ENCODE measurements around the gene MARK4. TPM values are rescaled to one million over a fixed set of nuclear protein-coding genes. Genes with fewer than 3 reads are reported as not detected.
"Not testable (repeated sequence)": the region's sequence is repeated elsewhere in the genome, so short reads cannot be mapped to it uniquely, and the experiment has no call there.

The MARK4 gene
- polyA plus RNA-seq, 1 donor: 17.6 TPM

DNA sequence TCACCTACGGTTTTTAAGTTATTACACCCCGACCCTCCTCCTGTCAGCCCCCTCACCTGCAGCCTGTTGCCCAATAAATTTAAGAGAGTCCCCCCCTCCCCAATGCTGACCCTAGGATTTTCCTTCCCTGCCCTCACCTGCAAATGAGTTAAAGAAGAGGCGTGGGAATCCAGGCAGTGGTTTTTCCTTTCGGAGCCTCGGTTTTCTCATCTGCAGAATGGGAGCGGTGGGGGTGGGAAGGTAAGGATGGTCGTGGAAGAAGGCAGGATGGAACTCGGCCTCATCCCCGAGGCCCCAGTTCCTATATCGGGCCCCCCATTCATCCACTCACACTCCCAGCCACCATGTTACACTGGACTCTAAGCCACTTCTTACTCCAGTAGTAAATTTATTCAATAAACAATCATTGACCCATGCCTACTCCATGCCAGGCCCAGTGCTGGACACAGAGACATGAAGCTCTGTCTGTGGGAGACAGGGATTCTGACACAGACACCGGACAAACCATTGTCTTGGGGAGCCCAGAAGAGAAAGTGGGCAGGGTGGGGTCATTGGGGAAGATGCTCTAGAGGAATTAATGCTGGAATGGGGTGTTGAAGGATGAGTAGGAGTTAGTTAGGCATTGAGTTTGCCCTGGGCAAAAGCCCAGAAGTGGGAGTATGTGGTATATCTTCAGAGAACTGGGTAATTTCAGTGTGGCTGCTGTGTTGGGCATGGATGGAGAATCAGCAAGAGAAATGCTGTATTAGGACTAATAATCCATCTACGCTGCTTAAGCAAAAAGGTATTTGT, 52.4 kb downstream of the MARK4 start:
- Histone ChIP-seq H3K27me3 (ENCODE audit: control insufficient read depth, insufficient read depth, low read length) (peaks cover 4% of the 10 kb centered on the region), H3K27ac (ENCODE audit: low read length) (no peak overlapping the region), H3K4me1 (ENCODE audit: control insufficient read depth, insufficient read depth, low read length) (no peaks in the 10 kb centered on the region), H3K36me3 (ENCODE audit: control insufficient read depth, insufficient read depth, low read length) (peaks cover 4% of the 10 kb centered on the region), H3K4me3 (ENCODE audit: low read length) (no peak overlapping the region), H3K9me3 (ENCODE audit: control insufficient read depth, low read depth, low read length) (peaks cover 9% of the 10 kb centered on the region)
- DNase-seq: no peak
- 100% methylated on average over 1 of the region's 12 CpGs for WGBS (ENCODE audit: insufficient coverage, low lambda C conversion rate)

DNA sequence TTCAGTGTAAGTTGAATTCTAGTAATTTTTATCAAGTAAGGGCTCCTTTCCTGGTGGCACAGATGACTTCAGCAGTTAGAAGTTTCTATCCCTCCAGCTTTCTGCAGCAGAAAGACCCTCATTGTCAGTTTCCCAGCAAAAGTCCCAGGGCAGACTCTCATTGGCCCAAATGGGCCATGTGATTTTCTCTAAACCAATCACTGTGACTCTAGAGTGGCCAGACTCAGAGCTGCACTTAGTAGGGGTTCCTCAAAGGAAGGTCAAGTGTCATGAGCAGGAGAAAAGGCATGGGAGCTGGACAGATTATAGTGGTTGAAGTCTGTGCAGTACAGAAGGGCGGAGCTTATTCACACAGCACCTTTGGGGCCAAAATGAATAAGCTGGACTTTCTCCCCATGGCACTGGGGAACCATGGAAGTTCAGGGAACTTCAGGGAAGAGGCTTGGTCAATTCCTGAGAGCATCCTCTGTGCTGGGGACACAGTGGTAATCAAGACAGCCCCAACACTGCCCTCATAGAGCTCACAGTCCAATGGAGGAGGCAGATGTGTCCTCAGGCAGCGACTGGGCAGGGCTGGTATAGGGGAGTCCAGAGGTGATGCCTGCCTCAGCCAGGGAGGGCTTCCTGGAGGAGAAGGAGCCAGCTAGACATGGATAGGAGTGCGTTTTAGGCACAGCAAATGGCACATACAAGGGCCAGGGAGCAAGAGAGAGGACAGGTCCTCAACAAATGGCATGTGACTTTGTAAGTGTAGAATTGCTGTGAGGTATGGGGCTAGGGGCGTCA, 53.3 kb downstream of the MARK4 start:
- DNase-seq: no peak
- no peak overlapping the region for H3K4me3 ChIP-seq (ENCODE audit: low read length)
- no peaks in the 10 kb centered on the region for H3K4me1 ChIP-seq (ENCODE audit: control insufficient read depth, insufficient read depth, low read length)
- WGBS (ENCODE audit: insufficient coverage, low lambda C conversion rate): no CpG with 5 or more reads among the region's 4 CpGs
- H3K36me3 ChIP-seq (ENCODE audit: control insufficient read depth, insufficient read depth, low read length): peaks cover 4% of the 10 kb centered on the region
- peaks cover 9% of the 10 kb centered on the region for H3K9me3 ChIP-seq (ENCODE audit: control insufficient read depth, low read depth, low read length)
- H3K27ac ChIP-seq (ENCODE audit: low read length): no peak overlapping the region
- peaks cover 4% of the 10 kb centered on the region for H3K27me3 ChIP-seq (ENCODE audit: control insufficient read depth, insufficient read depth, low read length)

DNA sequence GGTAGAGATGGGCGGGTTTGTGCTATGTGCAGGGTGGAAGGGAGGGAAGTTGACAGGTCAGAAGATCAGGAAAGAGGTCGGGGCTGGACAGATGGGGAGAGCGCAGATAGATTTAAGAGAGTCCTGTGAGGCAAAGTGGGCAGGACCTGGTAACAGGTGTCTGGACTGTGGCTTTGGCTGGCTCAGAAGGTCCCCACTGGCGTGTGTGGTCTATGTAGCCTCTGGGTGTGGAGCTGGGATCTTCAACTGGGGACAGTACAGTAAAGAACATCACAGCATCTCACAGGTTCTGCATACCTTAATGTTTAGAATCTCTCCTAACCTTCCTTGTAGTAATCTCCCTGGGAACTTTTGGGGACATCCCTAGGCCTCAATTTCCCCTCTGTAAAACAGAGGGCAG, 53.9 kb downstream of the MARK4 start:
- no peak for DNase-seq
- Histone ChIP-seq H3K4me1 (ENCODE audit: control insufficient read depth, insufficient read depth, low read length) (no peaks in the 10 kb centered on the region), H3K27ac (ENCODE audit: low read length) (no peak overlapping the region), H3K9me3 (ENCODE audit: control insufficient read depth, low read depth, low read length) (peaks cover 9% of the 10 kb centered on the region), H3K36me3 (ENCODE audit: control insufficient read depth, insufficient read depth, low read length) (peaks cover 4% of the 10 kb centered on the region), H3K27me3 (ENCODE audit: control insufficient read depth, insufficient read depth, low read length) (peaks cover 4% of the 10 kb centered on the region), H3K4me3 (ENCODE audit: low read length) (no peak overlapping the region)
- no CpG with 5 or more reads among the region's 4 CpGs for WGBS (ENCODE audit: insufficient coverage, low lambda C conversion rate)

DNA sequence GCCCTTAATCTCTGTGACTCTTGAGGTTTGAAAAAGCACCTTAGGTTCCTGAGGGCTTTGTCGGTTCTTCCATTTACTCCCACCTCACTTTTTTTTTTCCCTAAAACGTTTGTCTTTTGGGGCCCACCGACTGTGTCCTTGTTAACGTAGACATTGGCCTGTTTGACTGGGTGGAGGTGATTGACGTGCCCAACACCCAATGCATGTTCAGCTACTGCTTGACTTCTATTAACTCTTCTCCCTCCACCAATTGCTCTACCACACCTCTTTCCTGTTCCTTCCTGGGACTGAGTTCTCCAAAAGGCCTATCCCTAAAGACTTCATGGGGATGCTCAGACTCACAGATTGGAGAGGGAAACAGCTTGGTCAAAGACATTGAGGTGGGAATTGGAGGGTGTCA, 54.4 kb downstream of the MARK4 start:
- Histone ChIP-seq H3K36me3 (ENCODE audit: control insufficient read depth, insufficient read depth, low read length) (peaks cover 2% of the 10 kb centered on the region), H3K4me3 (ENCODE audit: low read length) (no peak overlapping the region), H3K27ac (ENCODE audit: low read length) (no peak overlapping the region), H3K9me3 (ENCODE audit: control insufficient read depth, low read depth, low read length) (peaks cover 9% of the 10 kb centered on the region), H3K27me3 (ENCODE audit: control insufficient read depth, insufficient read depth, low read length) (peaks cover 4% of the 10 kb centered on the region), H3K4me1 (ENCODE audit: control insufficient read depth, insufficient read depth, low read length) (no peaks in the 10 kb centered on the region)
- DNase-seq: no peak
- WGBS (ENCODE audit: insufficient coverage, low lambda C conversion rate): no CpG with 5 or more reads among the region's 5 CpGs

DNA sequence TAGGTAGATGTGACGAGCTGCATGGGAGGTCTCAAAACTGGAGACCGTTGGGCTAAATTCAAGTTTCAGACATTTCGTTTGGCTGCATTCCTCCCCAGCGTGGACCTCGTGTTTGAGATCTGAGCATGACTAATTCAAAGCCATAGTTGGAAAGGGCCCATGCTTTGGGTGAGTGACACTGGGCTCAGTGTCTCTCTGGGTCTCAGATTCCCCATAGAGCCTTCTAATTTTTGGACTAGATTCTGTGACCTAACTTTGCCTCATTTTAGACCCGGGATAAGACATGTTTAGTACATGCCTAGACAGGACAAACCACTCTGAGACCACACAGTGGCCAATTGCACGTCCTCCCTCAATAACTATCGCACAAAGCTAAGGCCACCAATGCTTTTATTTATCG, 55.0 kb downstream of the MARK4 start:
- peaks cover 4% of the 10 kb centered on the region for H3K27me3 ChIP-seq (ENCODE audit: control insufficient read depth, insufficient read depth, low read length)
- H3K36me3 ChIP-seq (ENCODE audit: control insufficient read depth, insufficient read depth, low read length): no peaks in the 10 kb centered on the region
- no CpG with 5 or more reads among the region's 9 CpGs for WGBS (ENCODE audit: insufficient coverage, low lambda C conversion rate)
- no peak for DNase-seq
- peaks cover 9% of the 10 kb centered on the region for H3K9me3 ChIP-seq (ENCODE audit: control insufficient read depth, low read depth, low read length)
- no peak overlapping the region for H3K27ac ChIP-seq (ENCODE audit: low read length)
- no peak overlapping the region for H3K4me3 ChIP-seq (ENCODE audit: low read length)
- H3K4me1 ChIP-seq (ENCODE audit: control insufficient read depth, insufficient read depth, low read length): no peaks in the 10 kb centered on the region

DNA sequence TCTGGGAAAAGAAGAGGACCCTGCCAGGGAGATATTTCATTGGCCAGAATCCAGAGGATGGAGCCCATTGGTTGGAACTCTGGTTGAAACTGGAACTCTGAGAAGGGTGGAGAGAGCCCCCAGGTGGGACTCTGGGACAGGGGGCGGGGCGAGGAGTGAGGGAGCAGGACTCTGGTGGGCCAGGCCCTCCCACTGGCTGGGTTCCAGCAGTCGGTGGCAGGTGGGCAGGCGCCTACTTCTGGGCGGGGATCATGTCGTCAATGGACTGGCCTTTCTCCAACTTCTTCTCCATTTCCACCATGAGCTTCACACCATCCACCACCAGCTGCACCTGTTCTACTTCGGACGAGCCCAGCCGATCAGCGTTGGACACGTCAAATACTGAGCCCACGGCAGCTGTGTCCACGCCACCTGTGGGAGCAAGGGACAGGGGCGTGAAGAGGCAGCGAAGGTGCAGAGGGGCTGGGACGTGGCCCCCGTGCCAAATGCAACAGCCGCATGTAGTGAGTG, 55.5 kb downstream of the MARK4 start:
- Histone ChIP-seq H3K4me1 (ENCODE audit: control insufficient read depth, insufficient read depth, low read length) (no peaks in the 10 kb centered on the region), H3K4me3 (ENCODE audit: low read length) (no peak overlapping the region), H3K36me3 (ENCODE audit: control insufficient read depth, insufficient read depth, low read length) (no peaks in the 10 kb centered on the region), H3K27ac (ENCODE audit: low read length) (no peak overlapping the region), H3K9me3 (ENCODE audit: control insufficient read depth, low read depth, low read length) (peaks cover 9% of the 10 kb centered on the region), H3K27me3 (ENCODE audit: control insufficient read depth, insufficient read depth, low read length) (peaks cover 4% of the 10 kb centered on the region)
- no CpG with 5 or more reads among the region's 18 CpGs for WGBS (ENCODE audit: insufficient coverage, low lambda C conversion rate)
- DNase-seq: no peak

DNA sequence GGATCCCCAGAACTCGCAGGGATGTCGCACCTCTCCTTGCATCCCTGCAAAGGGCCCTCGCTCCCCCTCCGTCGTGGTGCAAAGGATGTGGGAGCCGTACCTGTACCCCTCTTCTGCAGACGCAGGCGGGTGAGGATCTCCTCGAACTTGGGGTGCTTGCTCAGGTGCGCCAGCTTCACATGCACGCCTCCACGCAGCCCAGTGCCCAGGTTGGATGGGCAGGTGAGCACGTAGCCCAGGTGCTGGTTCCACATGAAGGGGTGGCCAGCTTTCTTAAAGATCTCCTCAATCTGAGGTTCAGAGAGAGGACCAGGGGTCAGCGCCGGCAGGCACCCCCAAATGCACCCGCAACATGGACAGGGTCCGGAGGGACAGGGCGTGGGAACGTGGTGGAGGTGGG, 56.3 kb downstream of the MARK4 start:
- H3K27ac ChIP-seq (ENCODE audit: low read length): no peak overlapping the region
- no CpG with 5 or more reads among the region's 19 CpGs for WGBS (ENCODE audit: insufficient coverage, low lambda C conversion rate)
- H3K4me1 ChIP-seq (ENCODE audit: control insufficient read depth, insufficient read depth, low read length): no peaks in the 10 kb centered on the region
- H3K36me3 ChIP-seq (ENCODE audit: control insufficient read depth, insufficient read depth, low read length): no peaks in the 10 kb centered on the region
- no peak for DNase-seq
- peaks cover 9% of the 10 kb centered on the region for H3K9me3 ChIP-seq (ENCODE audit: control insufficient read depth, low read depth, low read length)
- peaks cover 4% of the 10 kb centered on the region for H3K27me3 ChIP-seq (ENCODE audit: control insufficient read depth, insufficient read depth, low read length)
- no peak overlapping the region for H3K4me3 ChIP-seq (ENCODE audit: low read length)

DNA sequence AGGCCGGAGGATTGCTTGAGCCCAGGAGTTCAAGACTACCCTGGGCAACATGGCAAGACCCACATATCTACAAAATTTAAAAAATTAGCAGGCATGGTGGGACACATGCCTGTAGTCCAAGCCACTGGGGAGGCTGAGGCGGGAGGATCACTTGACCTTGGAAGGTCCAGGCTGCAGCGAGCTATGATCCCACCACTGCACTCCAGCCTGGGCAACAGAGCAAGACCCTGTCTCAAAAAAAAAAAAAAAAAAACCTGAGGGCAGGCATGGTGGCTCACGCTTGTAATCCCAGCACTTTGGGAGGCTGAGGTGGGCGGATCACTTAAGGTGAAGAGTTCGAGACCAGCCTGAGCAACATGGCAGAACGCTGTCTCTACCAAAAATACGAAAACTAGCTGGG, 58.3 kb downstream of the MARK4 start:
- DNase-seq; H3K27ac ChIP-seq (ENCODE audit: low read length); H3K9me3 ChIP-seq (ENCODE audit: control insufficient read depth, low read depth, low read length); H3K4me3 ChIP-seq (ENCODE audit: low read length); H3K27me3 ChIP-seq (ENCODE audit: control insufficient read depth, insufficient read depth, low read length); H3K4me1 ChIP-seq (ENCODE audit: control insufficient read depth, insufficient read depth, low read length); H3K36me3 ChIP-seq (ENCODE audit: control insufficient read depth, insufficient read depth, low read length): not testable (repeated sequence)
- WGBS (ENCODE audit: insufficient coverage, low lambda C conversion rate): no CpG with 5 or more reads among the region's 8 CpGs

DNA sequence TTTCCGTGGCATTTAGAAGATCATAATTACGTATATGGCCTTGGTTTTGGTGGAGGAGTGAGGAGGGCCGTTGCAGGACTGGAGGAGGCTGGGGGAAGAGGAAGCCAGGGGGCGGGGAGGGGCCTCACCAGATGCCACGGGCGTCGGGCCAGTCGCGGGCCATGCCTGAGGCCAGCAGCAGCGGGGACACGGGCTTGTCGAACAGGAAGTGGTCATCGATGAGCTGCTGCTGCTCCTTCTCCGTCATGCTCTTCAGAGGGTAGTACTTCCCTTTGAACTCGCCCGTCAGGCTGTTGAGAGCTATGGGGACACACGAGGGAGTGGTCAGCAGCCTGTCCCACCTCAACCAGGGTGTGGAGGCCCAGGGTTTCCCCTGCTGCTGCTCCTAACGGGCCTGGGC, 60.5 kb downstream of the MARK4 start:
- Histone ChIP-seq H3K4me1 (ENCODE audit: control insufficient read depth, insufficient read depth, low read length) (no peaks in the 10 kb centered on the region), H3K27me3 (ENCODE audit: control insufficient read depth, insufficient read depth, low read length) (peaks cover 19% of the 10 kb centered on the region), H3K27ac (ENCODE audit: low read length) (no peak overlapping the region), H3K9me3 (ENCODE audit: control insufficient read depth, low read depth, low read length) (peaks cover 7% of the 10 kb centered on the region), H3K36me3 (ENCODE audit: control insufficient read depth, insufficient read depth, low read length) (no peaks in the 10 kb centered on the region), H3K4me3 (ENCODE audit: low read length) (no peak overlapping the region)
- no peak for DNase-seq
- no CpG with 5 or more reads among the region's 18 CpGs for WGBS (ENCODE audit: insufficient coverage, low lambda C conversion rate)

DNA sequence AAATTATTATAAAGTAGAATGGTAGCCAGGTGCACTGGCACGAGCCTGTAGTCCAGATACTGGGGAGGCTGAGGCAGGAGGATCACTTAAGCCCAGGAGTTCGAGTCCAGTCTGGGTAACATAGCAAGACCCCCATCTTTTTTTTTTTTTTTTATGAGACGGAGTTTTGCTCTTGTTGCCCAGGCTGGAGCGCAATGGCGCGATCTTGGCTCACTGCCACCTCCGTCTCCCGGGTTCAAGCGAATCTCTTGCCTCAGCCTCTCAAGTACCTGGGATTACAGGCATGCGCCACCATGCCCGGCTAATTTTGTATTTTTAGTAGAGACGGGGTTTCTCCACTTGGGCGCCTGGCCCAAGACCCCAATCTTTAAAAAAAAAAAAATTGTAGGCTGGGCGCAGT, 61.2 kb downstream of the MARK4 start:
- not testable (repeated sequence) for H3K36me3 ChIP-seq (ENCODE audit: control insufficient read depth, insufficient read depth, low read length); DNase-seq; H3K9me3 ChIP-seq (ENCODE audit: control insufficient read depth, low read depth, low read length); H3K27ac ChIP-seq (ENCODE audit: low read length); H3K4me3 ChIP-seq (ENCODE audit: low read length); H3K4me1 ChIP-seq (ENCODE audit: control insufficient read depth, insufficient read depth, low read length)
- WGBS (ENCODE audit: insufficient coverage, low lambda C conversion rate): 93% methylated on average over 2 of the region's 14 CpGs
- peaks cover 18% of the 10 kb centered on the region for H3K27me3 ChIP-seq (ENCODE audit: control insufficient read depth, insufficient read depth, low read length)

Data from large intestine (tissue), 3 donors.